ENCODE measurements around the gene PHACTR1. TPM values are rescaled to one million over a fixed set of nuclear protein-coding genes. Genes with fewer than 3 reads are reported as not detected.

PHACTR1 gene
- polyA plus RNA-seq, 2 of the 4 experiments (the other 2 are of a cell fraction) = not detected

- POLR2A ChIA-PET = interaction anchor here (2.6 kb wide), 1 partner anchor 416 kb away, joined by 14 read pairs; the partner anchor contains the start of gene TBC1D7
Observed at GRCh38 chr6:12913201-12913600, 196.6 kb downstream of the PHACTR1 start.

GRCh38 chr6:12916006-12916405 is 199.4 kb downstream of the PHACTR1 start:
- H3K4me2 ChIP-seq = no peak overlapping the region
- ChIA-PET POLR2A (no interaction called here), CTCF (no interaction called here)
- FAIRE-seq (no peak), DNase-seq (ENCODE audit: low read depth in 1 of 2, low spot score in 1 of 2) (no peak), ATAC-seq (no peak)
- TF ChIP-seq CBX8 (IDR thresholded peaks at IDR 0.05) = peak; percentile 69; the same call in 1 of the 2 replicates
- TF ChIP-seq HOXB5 (CRISPR knock-in tag; IDR thresholded peaks at IDR 0.05) = no peak
- TF ChIP-seq RNF2 (IDR thresholded peaks at IDR 0.05; ENCODE audit: borderline replicate concordance, low read depth) = peak; percentile 37; the same call in 1 of the 2 replicates
- TF ChIP-seq USF2 (IDR thresholded peaks at IDR 0.05) = no peak
- TF ChIP-seq TFCP2L1 (CRISPR knock-in tag; IDR thresholded peaks at IDR 0.05) = no peak
- WGBS (ENCODE audit: missing lambda C conversion rate) = 23% methylated on average over 5 of the region's 5 CpGs
- H3K27ac ChIP-seq = no peak overlapping the region
- H3K4me3 ChIP-seq = no peak overlapping the region
- no peaks in the 10 kb centered on the region for H3K9me3 ChIP-seq
- H3K4me1 ChIP-seq = no peaks in the 10 kb centered on the region

More at GRCh38 chr6:12913201-12913600, 196.6 kb downstream of the PHACTR1 start:
- DNase-seq (ENCODE audit: low read depth in 1 of 2, low spot score in 1 of 2) = no peak
- FAIRE-seq = no peak
- WGBS (ENCODE audit: missing lambda C conversion rate) = 39% methylated on average over 6 of the region's 6 CpGs
- CTCF ChIA-PET = interaction anchor here (0.6 to 1.4 kb wide), 5 partner anchors 10 to 419 kb away, joined by 3 to 4 read pairs (median 3); no protein-coding TSS in a partner anchor
- H3K4me2 ChIP-seq = no peak overlapping the region
- no peak for ATAC-seq
- no peaks in the 10 kb centered on the region for H3K9me3 ChIP-seq
- H3K4me1 ChIP-seq = no peaks in the 10 kb centered on the region
- TF ChIP-seq HES2 (IDR thresholded peaks at IDR 0.05) = no peak
- TF ChIP-seq MAX (IDR thresholded peaks at IDR 0.05) = no peak
- no peak for TF ChIP-seq FOXS1 (CRISPR knock-in tag; IDR thresholded peaks at IDR 0.05)
- TF ChIP-seq HMGXB4 (CRISPR knock-in tag; IDR thresholded peaks at IDR 0.05; ENCODE audit: borderline replicate concordance) = no peak
- no peak for TF ChIP-seq ZNF302 (CRISPR knock-in tag; IDR thresholded peaks at IDR 0.05)
- no peak for TF ChIP-seq CHD2 (IDR thresholded peaks at IDR 0.05; ENCODE audit: low read length, partially characterized antibody)
- TF ChIP-seq ZFP36 (IDR thresholded peaks at IDR 0.05; ENCODE audit: borderline replicate concordance, partially characterized antibody) = no peak
- TF ChIP-seq NPAS2 (CRISPR knock-in tag; IDR thresholded peaks at IDR 0.05; ENCODE audit: borderline replicate concordance) = no peak
- TF ChIP-seq E2F6 (IDR thresholded peaks at IDR 0.05; ENCODE audit: borderline replicate concordance, low read depth) = no peak
- TF ChIP-seq RFX5 (IDR thresholded peaks at IDR 0.05) = no peak
- no peak for TF ChIP-seq SMC3 (IDR thresholded peaks at IDR 0.05)
- TF ChIP-seq FOSB (CRISPR knock-in tag; IDR thresholded peaks at IDR 0.05) = no peak
- no peak overlapping the region for H3K27ac ChIP-seq
- no peak overlapping the region for H3K4me3 ChIP-seq

GRCh38 chr6:12916420-12917136 is 200.0 kb downstream of the PHACTR1 start:
- H3K9me3 ChIP-seq = no peaks in the 10 kb centered on the region
- no peak overlapping the region for H3K4me3 ChIP-seq
- POLR2A ChIA-PET = no interaction called here
- H3K4me2 ChIP-seq = no peak overlapping the region
- no peak for ATAC-seq
- FAIRE-seq = no peak
- no peak for DNase-seq (ENCODE audit: low read depth in 1 of 2, low spot score in 1 of 2)
- WGBS (ENCODE audit: missing lambda C conversion rate) = 35% methylated on average over 3 of the region's 3 CpGs
- CTCF ChIA-PET = no interaction called here
- no peak overlapping the region for H3K27ac ChIP-seq
- H3K4me1 ChIP-seq = no peaks in the 10 kb centered on the region
- TF ChIP-seq NR3C1 (IDR thresholded peaks at IDR 0.05) (no peak), TP53 (CRISPR knock-in tag; IDR thresholded peaks at IDR 0.05) (no peak), RCOR1 (IDR thresholded peaks at IDR 0.05; ENCODE audit: low read depth, low read length) (no peak), CBX2 (IDR thresholded peaks at IDR 0.05; ENCODE audit: borderline replicate concordance, low read depth) (no peak), USF2 (IDR thresholded peaks at IDR 0.05) (no peak), RFX5 (IDR thresholded peaks at IDR 0.05) (no peak), ELK1 (IDR thresholded peaks at IDR 0.05; ENCODE audit: low read depth, low read length) (no peak), CBX8 (IDR thresholded peaks at IDR 0.05) (no peak), HOXB5 (CRISPR knock-in tag; IDR thresholded peaks at IDR 0.05) (no peak), BCL3 (IDR thresholded peaks at IDR 0.05) (no peak), HES2 (IDR thresholded peaks at IDR 0.05) (no peak), KDM1A (IDR thresholded peaks at IDR 0.05; ENCODE audit: low read depth) (no peak), EHF (CRISPR knock-in tag; IDR thresholded peaks at IDR 0.05) (no peak)

Data from A549 (cell line).